ENCODE measurements around the gene DMBT1.

GRCh38 chr10:122674781-122675180 is 114.2 kb downstream of the DMBT1 start:
- TF ChIP-seq CTCF (IDR thresholded peaks at IDR 0.05) (no peak), EP300 (IDR thresholded peaks at IDR 0.05) (no peak), POLR2A (IDR thresholded peaks at IDR 0.05) (no peak)

Measured in stomach (tissue), 4 donors.